M059J (cell line): ENCODE data around the gene ZRANB2. TPM values are rescaled to one million over a fixed set of nuclear protein-coding genes. Genes with fewer than 3 reads are reported as not detected.

Experiments
- DNase-seq: peaks from one replicate; pipeline ENCODE4 v3.0.0-alpha.2; 2012; ENCODE audit warnings: low read depth
- total RNA-seq: library from RNA; depleted of rRNA; stranded (reverse); fragments of >200 nt; shearing (Covaris generic); gene quantifications from 2 replicates; pipeline ENCODE4 v1.2.3, GENCODE V29; 2014; rRNA removed

The ZRANB2 gene
- total RNA-seq: 17.2 and 29.2 TPM in 2 replicates

GRCh38 chr1:71080739-71081696 is at the start of gene ZRANB2:
TSS of gene ZRANB2 (minus strand) at chr1:71081035. CDS start at chr1:71080995, 40 bp downstream.
- DNase-seq: peak; percentile 97

GRCh38 chr1:71128060-71128459 is 47.2 kb upstream of the ZRANB2 start:
- DNase-seq: no peak

GRCh38 chr1:71118086-71118485 is 37.3 kb upstream of the ZRANB2 start:
- no peak for DNase-seq

- DNase-seq: no peak
Measured at GRCh38 chr1:71116729-71117128, 35.9 kb upstream of the ZRANB2 start.

- no peak for DNase-seq
Measured at GRCh38 chr1:71106658-71107322, 26.0 kb upstream of the ZRANB2 start.

- DNase-seq: no peak
Measured at GRCh38 chr1:71104417-71104816, 23.6 kb upstream of the ZRANB2 start.

- no peak for DNase-seq
Measured at GRCh38 chr1:71101839-71102376, 21.1 kb upstream of the ZRANB2 start.

- no peak for DNase-seq
Measured at GRCh38 chr1:71097428-71097827, 16.6 kb upstream of the ZRANB2 start.

GRCh38 chr1:71094913-71095312 is 14.1 kb upstream of the ZRANB2 start:
- no peak for DNase-seq

- DNase-seq: peak; percentile 13
Measured at GRCh38 chr1:71093938-71094337, 13.1 kb upstream of the ZRANB2 start.

GRCh38 chr1:71089536-71090270 is 8.9 kb upstream of the ZRANB2 start:
- DNase-seq: peak; percentile 69

- DNase-seq: no peak
Measured at GRCh38 chr1:71088645-71089287, 7.9 kb upstream of the ZRANB2 start.

- DNase-seq: no peak
Measured at GRCh38 chr1:71087713-71088112, 6.9 kb upstream of the ZRANB2 start.

GRCh38 chr1:71087060-71087459 is 6.2 kb upstream of the ZRANB2 start:
- no peak for DNase-seq

GRCh38 chr1:71086331-71086730 is 5.5 kb upstream of the ZRANB2 start:
- peak; percentile 60 for DNase-seq

GRCh38 chr1:71083271-71083670 is 2.4 kb upstream of the ZRANB2 start:
- peak; percentile 17 for DNase-seq

- no peak for DNase-seq
Measured at GRCh38 chr1:71081697-71082080, 854 bp upstream of the ZRANB2 start.

GRCh38 chr1:71080230-71080738 is 551 bp downstream of the ZRANB2 start:
- peak; percentile 30 for DNase-seq

- DNase-seq: no peak
Measured at GRCh38 chr1:71074681-71075080, 6.2 kb downstream of the ZRANB2 start.

GRCh38 chr1:71072273-71072672 is 8.6 kb downstream of the ZRANB2 start:
- no peak for DNase-seq

GRCh38 chr1:71071720-71072119 is 9.1 kb downstream of the ZRANB2 start:
- DNase-seq: no peak
